GM12878 (cell line): Measurements from ENCODE around the gene SLC22A23.

Experiments
- CTCF ChIP-seq, 3 experiments: IDR thresholded peaks in 2 of 3; conservative IDR thresholded peaks in 1 of 3; 2 replicates each; pipeline ENCODE4 v1.5.1; 2011; ENCODE audit warnings: low read depth in 3 of 3, low read length in 3 of 3, mild to moderate bottlenecking in 3 of 3, control low read depth in 2 of 3, moderate library complexity in 2 of 3, inconsistent platforms in 1 of 3, mixed read lengths in 1 of 3; ENCODE audit not compliant: control insufficient read depth in 2 of 3, insufficient read depth in 1 of 3; ENCODE audit errors: extremely low read depth in 1 of 3
- EP300 ChIP-seq, 2 experiments: fragments of 150-350 bp in 1 of 2; IDR thresholded peaks; 2 replicates each; pipeline ENCODE4 v1.6.1; 2011 to 2012; ENCODE audit warnings: low read depth in 2 of 2, low read length in 2 of 2, borderline replicate concordance in 1 of 2, improper control_type of control experiment in 1 of 2, inconsistent platforms in 1 of 2; ENCODE audit not compliant: control insufficient read depth in 1 of 2
- HDAC6 ChIP-seq: fragments of 200-600 bp; sonication (generic); IDR thresholded peaks from one replicate; pipeline ENCODE4 v1.8.0; 2017; ENCODE audit warnings: antibody characterized with exemption; ENCODE audit not compliant: unreplicated experiment
- SRF ChIP-seq, 2 experiments: IDR thresholded peaks; 2 replicates each; pipeline ENCODE4 v1.6.1; 2011; ENCODE audit warnings: low read depth in 2 of 2, low read length in 2 of 2, mild to moderate bottlenecking in 1 of 2, moderate library complexity in 1 of 2

DNA sequence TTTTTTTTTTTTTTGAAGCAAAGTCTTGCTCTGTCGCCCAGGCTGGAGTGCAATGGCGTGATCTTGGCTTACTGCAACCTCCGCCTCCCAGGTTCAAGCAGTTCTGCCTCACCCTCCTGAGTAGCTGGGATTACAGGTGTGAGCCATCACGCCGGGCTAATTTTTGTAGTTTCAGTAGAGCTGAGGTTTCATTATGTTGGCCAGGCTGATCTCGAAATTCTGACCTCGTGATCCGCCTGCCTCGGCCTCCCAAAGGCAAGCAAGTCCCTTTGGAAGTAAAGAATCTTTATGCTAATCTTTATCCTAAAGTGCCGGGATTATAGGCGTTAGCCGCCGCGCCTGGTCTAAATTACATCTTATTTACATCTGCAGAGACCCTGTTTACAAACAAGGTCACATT, 196.6 kb downstream of the SLC22A23 start:
- TF ChIP-seq CTCF (IDR thresholded peaks at IDR 0.05 in 2 of 3, conservative IDR thresholded peaks at IDR 0.05 in 1 of 3; ENCODE audit: control insufficient read depth in 2 of 3, extremely low read depth in 1 of 3, insufficient read depth in 1 of 3, low read depth in 3 of 3, low read length in 3 of 3) (no peak), EP300 (IDR thresholded peaks at IDR 0.05; ENCODE audit: borderline replicate concordance in 1 of 2, control insufficient read depth in 1 of 2, low read depth in 2 of 2, low read length in 2 of 2) (no peak), HDAC6 (no peak), SRF (IDR thresholded peaks at IDR 0.05; ENCODE audit: low read depth in 2 of 2, low read length in 2 of 2) (no peak)
